HT1080 (cell line): ENCODE data around the gene SYCE3. TPM values are rescaled to one million over a fixed set of nuclear protein-coding genes. Genes with fewer than 3 reads are reported as not detected.

Experiments
- DNase-seq: peaks from one replicate; pipeline ENCODE4 v3.0.0-alpha.2; 2015; ENCODE audit warnings: low read depth
- total RNA-seq: library from RNA; depleted of rRNA; stranded (reverse); fragments of >200 nt; shearing (Covaris generic); gene quantifications from 2 replicates; pipeline ENCODE4 v1.2.3, GENCODE V29; 2014

The SYCE3 gene
- total RNA-seq, 1 experiment from 2014 or later = not detected

GRCh38 chr22:50576806-50577696 lies 14.3 kb upstream of the SYCE3 start:
- DNase-seq = peak; percentile 41

- peak; percentile 66 for DNase-seq
These were observed 13.4 kb upstream of the SYCE3 start for GRCh38 chr22:50576070-50576469.

- DNase-seq = no peak
These were observed 12.8 kb upstream of the SYCE3 start for GRCh38 chr22:50575426-50575941.

DNA sequence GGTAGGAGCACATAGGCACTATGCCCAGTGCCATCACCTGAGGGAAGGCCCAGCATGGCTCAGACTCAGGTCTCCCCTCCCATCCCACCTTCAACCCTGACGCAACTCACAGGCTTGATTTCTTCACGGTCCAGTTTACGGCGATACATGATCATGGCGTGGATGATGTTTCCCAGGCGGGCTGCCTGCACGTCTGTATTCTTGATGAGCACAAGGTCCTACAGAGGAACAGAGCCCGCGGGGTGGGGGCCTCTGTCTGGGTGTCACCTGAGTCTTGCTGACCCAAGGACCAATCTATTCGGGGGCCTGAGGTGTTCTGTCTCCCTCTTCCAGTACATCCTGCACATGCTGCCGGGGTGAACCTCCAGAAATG lies 11.7 kb upstream of the SYCE3 start:
- DNase-seq = no peak

GRCh38 chr22:50573491-50574382 lies 11.0 kb upstream of the SYCE3 start:
- DNase-seq = no peak

DNA sequence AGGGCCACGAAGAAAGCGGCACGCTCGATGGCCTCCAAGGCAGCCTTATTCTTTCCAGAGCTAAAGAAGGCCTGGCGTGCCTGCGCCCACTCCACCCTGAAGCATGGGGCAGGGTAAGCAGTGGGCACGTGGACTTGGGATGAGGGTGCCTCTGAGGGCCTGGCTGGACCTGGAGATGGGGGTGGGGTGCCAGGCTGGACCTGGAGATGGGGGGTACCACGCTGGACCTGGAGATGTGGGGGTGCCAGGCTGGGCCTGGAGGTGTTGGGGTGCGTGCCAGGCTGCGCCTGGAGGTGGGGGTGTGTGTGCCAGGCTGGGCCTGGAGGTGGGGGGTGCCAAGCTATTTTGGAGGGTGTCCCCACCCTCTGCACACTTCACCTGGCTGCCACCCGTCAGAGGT lies 10.2 kb upstream of the SYCE3 start:
- DNase-seq = no peak

DNA sequence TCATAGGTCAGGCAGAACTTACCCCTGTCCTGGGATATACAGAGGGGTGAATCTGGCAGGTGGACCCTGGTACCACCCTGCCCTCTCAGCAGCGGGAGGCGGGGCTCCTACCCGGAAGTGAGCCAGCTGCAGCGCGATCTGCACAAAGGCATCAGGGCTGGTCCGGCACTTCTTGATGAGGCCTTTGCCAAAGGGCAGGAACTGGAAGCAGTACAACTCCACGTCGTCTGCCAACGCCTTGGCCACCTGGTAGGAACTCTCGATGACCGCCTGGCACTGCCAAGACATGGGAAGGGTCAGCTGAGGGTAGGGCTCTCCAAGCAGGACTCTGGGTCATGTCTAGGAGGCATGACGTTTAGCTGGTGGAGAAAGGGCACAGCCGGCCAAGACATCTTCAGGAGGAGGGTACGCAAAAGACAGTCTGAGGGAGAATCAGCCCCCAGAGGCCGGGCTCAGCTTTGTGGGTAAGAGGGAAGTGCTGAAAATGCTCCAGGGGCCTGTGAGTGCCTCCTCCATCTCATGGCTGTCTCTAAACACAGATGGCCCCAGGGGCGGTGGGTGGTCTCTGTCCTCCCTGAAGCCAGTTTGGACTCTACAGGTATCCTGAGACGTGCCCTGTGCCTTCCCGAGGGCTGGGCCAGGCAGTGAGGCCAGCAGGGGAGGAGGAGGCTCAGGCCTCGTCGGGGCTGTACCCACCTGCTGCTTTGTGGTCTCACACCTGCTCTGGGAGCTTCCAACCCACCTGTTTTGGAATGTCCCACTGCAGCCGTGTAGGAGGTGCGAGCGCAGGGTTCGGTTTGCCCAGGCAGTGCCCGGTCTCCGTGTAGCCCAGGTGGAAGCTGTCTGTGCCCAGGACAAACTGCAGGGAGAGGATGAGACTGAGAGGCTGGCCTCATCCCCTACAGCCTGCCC lies 8.8 kb upstream of the SYCE3 start:
- DNase-seq = no peak

DNA sequence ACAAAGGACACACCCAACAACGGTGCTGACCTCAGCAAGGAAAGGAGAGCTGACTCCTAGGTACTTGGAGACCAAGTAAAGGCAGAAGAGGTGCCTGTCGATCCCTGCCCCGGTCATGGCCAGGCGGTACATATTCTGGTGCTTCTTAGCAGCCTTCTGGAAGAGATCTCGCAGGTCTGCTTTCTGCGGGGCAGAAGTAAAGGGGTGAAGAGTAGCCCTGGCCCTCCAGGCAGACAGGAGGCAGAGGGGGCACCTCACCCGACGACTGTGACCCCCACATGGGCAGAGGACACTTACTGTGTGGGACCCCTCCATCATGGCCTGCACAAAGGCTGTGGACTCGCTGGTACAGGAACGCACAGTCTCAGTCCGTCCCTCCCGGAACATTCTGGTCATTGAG lies 8.1 kb upstream of the SYCE3 start:
- no peak for DNase-seq

DNA sequence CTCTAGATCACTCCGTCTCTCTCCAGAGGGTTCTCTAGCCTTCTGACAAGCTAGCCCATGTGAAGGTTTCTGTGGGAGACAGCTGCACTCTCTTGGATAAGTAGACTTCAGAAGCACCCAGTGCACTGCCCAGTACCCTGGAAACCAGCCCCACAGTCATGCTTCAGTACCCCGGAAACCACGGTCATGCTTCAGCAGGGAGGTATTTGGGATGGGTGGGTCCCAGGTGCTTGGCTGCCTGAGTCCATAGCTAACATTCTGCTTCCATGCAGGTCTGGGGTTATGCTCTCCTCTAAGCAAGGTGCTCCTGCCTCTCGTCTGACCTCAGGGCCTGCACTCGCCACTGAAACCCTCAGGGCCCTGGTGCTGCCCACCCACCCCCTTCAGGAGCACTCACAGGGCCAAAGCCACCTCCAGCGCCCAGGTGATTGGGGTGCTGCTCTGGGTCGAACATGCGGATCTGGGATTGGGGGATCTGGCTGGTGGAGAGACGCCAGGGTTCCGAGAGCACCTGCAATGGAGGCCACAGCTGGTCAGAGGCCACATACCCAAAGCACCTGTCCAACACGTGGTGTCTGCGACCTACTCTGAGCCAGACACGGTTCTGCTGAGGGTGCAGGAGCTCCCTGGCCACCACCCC lies 7.3 kb upstream of the SYCE3 start:
- no peak for DNase-seq

- no peak for DNase-seq
These were observed 6.3 kb upstream of the SYCE3 start for GRCh38 chr22:50569041-50569459.

- no peak for DNase-seq
These were observed 5.9 kb upstream of the SYCE3 start for GRCh38 chr22:50568626-50569025.

GRCh38 chr22:50567721-50568252 lies 5.1 kb upstream of the SYCE3 start:
- no peak for DNase-seq

DNA sequence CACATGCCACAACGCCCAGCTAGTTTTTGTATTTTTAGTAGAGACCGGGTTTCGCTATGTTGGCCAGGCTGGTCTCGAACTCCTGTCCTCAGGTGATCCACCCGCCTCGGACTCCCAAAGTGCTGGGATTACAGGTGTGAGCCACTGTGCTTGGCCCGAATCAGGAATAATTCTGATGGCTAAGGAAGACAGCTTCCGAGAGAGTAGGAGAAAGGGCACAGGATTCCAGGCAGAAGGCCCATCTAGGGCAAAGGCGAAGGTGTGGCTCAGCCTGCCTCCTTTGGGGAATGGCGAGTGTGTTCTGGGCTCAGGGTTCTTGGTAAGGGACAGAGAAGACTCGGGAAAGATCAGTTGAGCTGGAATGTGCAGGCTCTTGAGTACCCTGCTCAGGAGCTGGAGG lies 1.6 kb upstream of the SYCE3 start:
- no peak for DNase-seq

DNA sequence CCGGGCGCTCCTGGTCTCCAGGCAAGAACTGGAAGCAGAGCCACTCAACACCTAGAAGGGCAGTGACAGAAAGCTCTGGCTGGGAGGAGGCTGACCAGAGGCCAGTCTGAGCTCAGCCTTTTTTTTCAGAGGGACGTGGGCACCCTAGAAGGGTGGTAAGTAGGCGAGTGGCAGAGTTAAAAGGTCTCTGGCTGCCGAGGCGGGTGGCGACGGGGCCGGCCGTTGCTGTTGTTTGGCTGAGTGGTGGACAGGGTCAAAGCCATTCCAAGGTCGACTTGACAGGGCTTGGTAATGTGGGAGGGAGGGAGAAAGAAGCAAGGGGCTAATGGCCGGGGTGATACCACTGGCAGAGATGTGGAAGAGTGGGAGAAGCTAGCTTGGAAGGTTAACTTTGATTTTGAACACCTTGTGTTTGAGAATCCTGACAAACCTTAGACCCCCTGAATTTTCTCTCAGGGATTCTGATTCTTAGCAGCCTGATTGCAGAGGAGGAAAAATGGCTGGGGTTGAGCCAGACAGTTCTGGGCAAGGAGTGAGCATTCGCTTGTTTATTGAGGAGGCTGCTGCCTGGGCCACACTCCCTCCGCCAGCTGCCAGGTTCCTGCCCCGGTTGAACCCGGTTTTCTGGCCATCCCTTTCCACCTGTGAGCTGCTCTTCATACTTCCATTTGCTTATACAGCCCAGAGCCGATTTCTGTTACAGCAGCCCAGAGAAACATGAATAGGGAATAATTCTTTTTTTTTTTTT lies 868 bp upstream of the SYCE3 start:
- DNase-seq = no peak

DNA sequence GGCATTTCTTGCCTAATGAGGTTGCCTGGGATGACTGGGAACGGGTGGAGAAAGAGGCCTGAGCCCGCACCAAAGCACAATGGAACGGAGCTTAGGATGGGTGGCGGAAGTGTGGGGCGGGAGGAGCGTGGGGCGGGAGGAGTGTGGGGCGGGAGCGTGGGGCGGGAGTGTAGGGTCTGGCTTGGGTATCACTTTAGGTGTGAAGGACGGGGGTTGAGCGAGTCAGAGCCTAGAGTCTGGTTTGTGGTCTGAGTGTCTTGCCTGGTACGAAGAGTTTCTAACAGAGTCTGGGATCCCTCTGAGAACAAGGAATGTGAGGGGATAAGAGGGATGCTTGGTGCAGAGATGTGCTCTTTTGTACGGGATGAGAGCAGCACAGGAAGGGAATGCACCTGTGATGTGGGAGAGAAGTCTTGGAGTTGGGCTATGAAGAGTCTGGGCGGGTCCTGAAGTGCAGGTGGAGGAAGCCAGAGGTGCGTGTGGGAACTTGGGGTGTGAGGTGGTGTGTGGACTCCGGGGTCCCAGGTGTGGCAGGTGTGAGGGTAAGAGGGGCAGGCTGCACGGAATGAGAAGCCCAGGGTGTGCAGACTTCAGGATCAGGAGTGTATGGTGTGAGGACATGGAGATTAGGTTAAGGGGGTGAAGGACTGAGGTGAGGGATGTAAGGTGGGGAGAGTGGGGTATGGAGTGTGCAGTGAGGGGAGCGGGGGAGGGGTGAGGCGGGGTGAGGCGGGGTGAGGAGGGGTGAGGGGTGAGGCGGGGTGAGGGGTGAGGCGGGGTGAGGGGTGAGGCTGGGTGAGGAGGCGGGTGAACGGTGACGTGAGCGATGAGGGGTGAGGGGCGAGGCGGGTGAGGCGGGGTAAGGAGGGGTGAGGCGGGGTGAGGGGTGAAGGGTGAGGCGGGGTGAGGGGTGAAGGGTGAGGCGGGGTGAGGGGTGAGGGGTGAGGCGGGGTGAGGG lies 1.0 kb downstream of the SYCE3 start:
- DNase-seq = no peak

DNA sequence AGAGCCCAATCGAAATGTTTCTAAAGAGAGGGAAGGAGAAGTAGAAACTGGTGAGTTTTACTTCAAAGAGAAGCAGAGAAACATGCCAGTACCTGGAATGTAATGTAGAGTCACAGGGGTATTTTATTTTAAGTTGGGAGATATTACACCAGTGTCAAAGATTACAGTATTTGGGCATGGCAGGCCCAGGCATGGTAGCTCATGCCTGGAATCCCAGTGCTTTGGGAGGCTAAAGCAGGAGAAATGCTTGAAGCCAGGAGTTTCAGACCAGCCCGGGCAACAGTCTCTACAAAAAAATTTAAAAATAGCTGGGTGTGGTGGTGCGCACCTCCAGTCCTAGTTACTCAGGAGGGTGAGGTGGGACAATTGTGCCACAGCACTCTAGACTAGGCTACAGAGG lies 2.7 kb downstream of the SYCE3 start:
- no peak for DNase-seq

- DNase-seq = no peak
These were observed 6.0 kb downstream of the SYCE3 start for GRCh38 chr22:50556703-50557102.

DNA sequence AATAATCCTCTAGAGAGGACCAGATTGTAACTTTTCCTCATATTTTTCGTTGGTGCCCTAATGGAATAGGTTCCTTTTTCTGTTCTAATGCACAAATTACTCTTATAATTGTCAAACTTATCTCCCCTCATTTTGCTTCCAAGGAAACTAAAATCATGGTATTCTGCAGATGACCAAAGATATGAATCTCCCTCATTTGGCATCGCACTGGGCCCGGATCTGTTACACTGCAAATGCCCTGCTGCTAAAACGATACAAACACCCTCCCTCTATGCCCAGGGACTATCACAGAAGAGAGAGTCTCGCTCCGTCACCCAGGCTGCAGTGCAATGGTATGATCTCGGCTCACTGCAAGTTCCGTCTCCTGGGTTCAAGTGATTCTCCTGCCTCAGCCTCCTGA lies 9.4 kb downstream of the SYCE3 start:
- DNase-seq = no peak
